NCI-H774 (cell line): Measurements from ENCODE around the gene NKPD1.

ENCODE experiments used
- DNase-seq: peaks from one replicate; lab custom pipeline; 2025; lab: John Stamatoyannopoulos, UW

Gene NKPD1

DNA sequence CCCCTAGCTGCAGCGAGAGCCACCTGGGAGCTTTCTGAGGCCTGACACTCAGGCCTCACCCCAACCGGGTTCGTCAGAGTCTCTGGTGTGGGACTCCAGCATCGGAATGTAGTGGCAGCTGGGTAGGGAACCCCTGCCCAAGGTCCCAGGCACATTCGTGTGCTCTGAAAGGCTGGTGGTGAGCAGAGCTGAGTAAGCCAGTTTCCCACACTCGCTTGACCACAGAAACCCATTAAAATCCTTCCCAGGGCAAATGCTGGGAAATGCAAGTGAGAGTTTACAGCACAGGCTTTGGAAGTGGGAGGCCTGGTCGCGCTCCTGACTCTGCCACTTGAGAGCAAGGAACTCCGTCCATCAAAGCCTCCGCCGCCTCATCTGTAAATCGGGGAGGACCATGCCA, 13.0 kb upstream of the NKPD1 start:
- DNase-seq: no peak

DNA sequence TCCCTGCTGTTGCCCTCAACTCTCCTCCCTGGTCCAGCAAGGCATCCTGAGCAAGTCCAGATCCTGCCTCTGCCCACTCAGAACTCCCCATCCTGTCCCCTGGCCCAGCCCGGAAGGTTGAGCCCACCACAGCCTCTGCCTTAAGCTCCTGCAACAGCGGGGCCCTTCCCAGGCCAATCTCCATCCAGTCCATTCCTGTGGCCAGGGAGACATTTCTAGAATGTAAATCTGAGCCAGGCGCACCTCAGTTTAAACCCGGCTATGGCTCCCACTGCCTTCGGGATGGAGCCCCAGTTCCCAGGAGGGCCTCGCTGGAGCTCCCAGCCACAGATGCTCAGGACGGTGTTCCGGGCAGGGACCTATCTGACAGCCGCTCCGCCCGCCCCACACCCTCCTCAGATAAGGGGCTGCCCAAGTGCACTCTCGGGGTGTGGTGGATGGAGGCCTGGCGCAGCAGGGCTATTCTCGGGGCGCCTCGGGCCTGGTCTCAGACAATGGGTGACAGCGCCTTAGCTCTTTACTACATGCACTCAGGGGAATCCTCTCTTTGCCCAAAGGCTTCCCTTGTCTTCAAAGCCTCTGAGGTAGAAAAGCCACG, 11.9 kb upstream of the NKPD1 start:
- no peak for DNase-seq

DNA sequence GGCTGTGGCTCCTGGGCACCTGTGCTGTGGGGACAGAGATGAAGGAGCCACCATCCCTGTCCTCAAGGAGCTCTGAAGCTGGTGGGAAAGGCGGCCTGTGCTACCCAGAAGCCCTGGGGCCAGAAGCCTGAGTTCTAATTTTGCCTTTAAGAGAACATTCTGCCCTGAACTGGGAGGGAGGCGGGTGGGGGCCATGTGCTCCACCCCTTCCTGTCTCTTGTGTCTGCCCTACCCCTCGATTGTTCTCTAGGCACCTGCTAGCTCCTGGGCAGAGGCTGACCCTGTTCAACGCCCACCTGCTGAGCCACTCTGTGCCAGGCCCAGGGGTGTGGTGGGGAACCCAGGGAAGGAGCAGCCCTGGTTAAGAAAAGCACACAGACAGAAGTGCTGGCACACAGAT, 11.4 kb upstream of the NKPD1 start:
- no peak for DNase-seq

DNA sequence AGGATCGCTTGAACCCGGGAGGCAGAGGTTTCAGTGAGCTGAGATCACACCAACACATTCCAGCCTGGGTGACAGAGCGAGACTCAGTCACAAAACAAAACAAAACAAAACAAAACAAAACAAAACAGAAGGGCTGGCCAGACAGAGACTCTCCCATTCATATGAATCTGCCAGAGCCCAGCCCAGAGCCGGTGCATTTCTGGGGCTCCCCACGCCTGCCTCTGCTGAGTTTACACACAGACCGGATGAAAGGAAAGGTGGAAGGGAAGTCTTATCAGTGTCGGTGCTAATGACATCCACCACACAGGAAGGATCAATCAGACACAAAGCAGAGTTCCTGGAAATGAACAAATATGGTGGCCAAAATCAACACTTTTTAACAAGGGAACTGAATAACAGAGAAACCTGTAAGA, 10.4 kb upstream of the NKPD1 start:
- DNase-seq: no peak

DNA sequence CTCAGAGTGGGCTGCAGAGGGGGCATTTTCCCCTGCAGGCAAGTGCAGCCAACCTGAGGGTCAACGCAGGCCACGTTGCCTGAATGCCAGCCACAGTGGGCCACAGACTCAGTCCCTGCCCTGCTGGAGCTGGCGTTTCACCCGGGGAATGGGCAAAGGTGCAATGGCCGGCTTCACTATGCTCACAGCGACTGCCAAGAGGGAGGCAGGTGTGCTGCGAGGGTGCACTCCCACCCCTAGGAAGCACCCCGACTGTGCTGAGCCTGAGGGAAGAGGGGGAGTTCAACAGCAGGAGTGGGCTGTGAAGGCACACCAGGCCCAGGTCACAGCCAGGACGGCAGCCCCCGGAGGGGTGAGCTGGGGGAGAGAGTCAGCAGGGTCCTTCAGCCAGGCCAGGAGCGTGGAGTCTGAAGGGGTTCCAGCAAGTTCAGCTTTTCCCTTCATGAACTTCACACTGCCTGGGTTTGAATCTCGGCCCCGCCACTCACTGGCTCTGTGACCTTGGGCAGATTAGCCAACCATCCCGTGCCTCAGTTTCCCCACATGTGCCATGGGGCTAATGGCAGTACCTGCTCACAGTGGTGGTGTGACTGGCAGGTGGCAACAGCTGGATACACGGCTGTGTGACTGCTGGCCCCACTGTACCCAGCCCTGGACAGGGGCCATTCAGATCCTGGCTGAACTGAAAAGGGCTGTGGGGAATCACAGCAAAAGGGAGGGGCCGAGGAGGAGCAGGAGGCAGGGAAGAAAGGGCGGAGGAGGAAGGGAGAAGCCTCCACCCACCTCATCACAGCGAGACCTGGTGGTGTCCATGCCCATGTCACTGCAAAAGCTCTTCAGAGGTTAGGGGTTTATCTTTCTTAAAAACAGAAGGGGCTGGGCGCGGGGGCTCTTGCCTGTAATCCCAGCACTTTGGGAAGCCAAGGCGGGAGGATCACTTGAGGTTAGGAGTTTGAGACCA, 9.6 kb upstream of the NKPD1 start:
- no peak for DNase-seq

DNA sequence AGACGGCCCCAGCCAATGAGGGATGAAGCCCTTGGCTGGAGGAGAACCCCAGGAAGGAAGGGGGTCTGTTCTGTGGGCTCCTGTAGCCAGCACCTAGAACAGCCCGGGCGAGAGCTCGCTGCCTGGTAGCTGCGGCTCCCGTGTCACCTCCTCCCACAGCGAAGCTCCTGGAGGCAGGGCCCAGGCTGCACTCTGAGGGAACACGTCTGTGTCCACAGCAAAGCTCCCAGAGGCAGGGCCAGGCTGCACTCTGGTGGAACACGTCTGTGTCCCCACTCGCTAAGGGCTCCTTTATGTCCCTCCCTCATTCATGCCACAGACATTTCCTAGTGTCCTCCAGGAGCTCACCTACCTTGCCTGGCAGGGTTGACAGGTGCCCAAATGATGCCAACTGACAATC, 8.8 kb upstream of the NKPD1 start:
- DNase-seq: no peak

DNA sequence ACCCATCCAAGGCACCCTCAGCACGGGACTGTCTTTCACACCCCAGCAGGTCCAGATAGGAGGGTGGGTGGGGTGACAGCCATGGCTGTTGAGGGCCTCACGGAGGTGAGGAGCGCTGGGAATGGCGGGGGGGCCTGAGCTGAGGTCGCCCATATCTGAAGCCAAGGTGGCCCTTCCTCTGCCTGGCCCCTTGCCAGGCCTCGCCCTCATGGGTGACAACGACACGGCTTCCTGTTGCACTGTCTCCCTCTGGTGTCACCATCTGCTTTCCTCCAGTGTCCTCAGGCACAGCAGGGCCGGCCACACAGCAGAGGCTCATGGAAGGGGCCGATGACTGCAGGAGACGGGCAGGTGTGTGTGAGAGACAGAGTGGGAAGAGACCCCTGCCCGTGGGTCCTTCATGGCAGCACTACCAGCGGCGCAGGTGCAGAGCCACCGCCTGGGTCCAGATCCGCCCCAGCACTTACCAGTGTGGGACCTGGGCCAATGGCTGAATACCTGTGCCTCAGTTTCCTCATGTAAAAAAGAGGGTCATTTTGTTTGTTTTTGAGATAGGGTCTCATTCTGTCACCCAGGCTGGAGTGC, 8.1 kb upstream of the NKPD1 start:
- DNase-seq: no peak

DNA sequence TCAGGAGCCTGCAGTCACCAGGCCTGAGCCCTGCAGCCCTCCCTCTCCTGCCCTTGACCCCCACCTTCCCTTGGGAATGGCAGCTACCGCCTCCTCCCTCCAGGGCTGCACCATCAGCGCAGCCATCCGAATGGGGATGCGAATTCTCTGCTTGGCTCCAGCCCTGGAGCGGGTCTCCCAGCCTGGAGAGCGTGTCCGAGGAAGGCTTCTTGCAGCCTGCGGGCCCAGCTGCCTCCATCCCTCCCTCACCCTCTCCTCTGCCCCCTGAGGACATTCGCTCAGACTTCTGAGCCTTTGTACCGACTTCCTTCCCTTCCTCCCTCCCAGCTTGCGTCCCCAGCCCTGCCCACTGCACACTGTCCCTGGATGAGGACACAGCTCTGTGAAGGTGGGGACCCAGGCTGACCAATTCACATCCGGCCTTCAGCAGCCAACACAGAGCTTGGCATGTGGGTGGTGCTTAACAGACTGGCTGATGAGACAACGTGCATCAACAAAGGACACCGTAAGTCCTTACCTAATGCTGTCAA, 6.0 kb upstream of the NKPD1 start:
- DNase-seq: no peak

DNA sequence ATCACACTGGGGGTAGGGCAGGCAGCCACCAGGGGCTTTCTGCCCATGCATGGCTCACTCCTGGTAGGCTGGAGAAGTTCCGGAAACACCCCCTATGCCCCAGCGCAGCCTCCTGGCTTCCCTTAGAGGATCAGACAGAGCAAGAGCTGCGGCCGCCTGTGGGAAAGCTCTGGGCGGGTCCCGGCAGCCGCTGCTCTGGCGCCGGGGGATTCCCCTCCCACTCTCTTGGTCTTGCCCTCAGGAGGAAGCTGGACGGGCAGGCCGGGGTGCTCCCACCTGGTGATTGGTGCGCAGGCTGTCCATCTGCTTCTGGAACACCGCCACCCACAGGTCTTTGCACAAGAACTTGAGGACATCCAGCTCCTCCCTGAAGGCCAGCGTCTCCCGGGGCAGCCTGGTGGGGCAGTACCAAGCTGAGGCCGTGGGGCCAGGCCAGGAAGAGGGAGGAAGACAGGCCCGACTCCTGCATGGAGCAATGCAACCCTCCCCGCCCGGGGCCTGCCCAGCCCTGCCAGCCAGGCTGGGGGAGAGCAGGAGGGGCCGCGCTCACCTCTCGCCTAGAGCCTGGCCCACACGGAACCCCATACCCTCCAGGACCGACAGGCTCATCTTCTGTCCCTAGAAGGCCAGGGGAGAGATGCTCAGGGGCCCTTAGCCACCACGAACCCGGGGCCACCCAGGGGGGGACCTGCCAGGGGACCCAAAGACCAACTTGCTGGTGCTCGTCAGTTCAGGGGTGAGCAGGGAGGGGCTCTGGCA, 4.0 kb upstream of the NKPD1 start:
- DNase-seq: no peak

DNA sequence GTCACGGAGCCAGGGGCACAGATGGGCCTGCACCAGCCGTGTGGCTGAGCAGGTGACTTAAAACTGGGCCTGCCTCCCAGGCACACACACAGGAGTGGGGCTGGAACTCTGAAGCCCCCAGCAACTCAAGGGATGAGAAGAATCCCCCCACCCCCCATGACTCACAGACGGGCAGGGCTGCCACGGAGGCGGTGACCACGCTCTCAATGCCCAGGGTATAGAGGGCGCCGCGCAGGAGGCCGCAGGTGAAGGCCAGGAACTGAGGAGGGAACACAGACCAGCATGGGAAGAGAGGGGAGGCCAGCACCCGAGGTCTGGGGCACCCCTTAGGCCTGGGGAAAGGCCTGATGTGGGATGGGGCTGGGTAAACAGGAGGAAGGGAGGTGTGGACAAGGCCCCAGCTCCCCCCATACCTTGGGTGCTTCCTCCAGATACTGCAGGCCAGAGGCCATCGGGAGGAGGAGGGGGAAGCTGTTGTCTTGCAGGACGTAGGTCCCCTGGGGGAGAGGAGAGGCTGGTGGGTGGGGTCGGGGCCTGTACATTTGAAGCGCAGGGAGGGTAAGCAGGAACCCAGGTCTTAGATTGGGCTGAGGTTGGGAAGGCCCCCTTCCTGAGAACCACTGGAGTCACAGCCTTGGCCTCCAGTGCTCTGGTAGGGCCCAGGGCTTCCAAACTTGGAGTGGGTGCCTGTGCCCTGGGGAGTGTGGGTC, 3.1 kb upstream of the NKPD1 start:
- no peak for DNase-seq

DNA sequence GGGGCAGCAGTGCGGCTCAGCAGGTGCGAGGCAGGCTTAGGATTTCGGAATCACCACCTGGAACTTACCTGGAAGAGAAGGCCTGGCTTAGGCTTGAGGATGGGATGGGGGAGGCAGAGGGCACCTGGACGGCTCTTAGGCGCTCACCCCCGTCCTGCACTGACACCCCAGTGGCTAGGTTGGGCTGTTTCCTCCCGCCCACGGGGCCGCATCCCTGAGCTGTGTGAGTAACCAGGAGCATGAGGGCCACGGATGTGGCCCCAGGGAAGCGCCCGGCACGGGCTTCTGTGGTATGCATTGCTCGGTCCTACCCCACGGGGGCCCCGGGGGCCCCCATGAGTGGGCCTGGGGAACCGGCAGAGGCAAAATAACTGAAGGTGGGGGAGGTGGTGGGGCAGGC, 2.4 kb upstream of the NKPD1 start:
- DNase-seq: no peak

DNA sequence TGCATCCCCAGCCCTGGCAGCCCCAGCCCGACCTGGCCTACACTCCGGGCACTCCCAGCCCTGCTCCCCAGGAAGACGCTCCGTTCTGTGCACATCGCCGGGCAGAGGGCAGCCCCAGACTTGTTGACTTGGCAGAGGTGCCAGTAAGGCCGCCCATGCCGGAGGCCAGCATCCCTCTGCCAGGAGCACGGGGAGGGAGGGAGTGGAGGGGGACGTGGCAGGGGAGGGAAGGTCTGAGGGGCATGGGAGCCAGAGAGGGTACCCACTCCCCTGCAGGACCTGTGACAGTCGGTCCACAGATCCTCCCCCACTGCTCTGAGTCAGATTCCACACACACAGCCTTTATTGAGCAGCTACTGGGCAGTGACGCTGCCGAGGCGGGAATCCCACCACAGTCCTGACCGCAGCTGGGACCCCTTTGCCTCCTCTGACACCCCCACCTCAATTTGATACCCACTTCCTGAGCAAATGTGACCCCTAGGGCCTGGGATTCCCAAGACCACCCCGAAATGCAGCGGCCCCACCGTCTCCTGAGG, 1.9 kb upstream of the NKPD1 start:
- DNase-seq: no peak

DNA sequence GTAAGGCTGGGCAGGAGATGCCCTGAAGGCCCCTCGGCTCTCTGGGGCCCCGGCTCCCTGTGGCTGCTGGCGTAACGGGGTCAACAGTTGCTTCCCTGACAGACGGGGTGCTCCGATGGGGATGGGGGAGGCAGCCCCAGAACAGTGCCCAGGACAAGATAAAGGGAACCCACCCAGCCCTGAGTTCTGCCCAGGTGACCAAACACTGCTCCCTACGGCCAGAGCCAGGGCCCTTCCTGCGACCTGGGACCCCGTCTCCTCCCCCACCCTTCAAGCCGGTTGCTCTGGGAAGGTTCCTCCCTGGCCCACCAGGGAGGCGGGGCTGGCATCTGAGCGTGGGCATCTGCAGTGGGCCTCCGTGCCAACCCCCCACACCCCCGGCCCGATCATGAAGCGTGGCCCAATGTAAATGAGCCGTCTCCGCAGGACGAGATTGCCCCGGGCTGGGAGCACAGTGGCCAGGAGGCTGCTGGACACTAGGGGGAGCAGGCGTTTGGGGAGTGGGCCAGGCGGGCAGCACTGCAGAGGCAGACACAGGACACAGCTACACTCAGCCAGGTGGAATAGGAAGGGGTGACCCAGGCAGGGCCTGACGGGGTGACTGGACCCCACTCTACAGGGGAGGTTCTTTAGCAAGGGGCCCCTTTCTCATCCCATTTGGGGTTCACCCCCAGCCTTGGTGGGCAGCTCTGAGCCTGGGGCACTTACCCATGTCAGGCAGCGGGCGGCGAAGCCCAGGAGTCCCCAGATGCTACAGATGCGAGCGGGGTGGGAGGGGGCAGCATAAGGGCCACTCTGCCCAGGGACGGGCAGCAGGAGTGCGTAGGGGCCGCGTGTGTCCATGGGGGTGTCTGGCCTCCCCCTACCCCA, 1.2 kb upstream of the NKPD1 start:
- DNase-seq: no peak

DNA sequence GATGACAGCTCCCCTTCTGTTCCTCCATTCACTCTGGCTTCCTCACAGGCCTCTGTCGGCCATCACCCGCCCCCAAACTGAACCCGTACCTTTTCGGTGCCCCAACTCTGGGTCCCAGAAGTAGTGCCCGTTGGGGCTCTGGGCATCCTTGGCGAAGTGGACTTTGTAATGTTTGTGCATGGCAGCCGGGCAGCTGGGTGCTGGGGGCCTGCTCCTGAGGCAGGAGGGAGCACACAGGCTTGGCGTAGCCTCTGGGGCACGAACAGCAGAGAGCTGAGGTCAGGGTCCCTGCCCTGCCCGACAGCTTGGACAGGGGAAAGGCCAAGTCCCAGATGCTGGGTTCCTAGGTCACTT, 834 bp downstream of the NKPD1 start:
- no peak for DNase-seq

DNA sequence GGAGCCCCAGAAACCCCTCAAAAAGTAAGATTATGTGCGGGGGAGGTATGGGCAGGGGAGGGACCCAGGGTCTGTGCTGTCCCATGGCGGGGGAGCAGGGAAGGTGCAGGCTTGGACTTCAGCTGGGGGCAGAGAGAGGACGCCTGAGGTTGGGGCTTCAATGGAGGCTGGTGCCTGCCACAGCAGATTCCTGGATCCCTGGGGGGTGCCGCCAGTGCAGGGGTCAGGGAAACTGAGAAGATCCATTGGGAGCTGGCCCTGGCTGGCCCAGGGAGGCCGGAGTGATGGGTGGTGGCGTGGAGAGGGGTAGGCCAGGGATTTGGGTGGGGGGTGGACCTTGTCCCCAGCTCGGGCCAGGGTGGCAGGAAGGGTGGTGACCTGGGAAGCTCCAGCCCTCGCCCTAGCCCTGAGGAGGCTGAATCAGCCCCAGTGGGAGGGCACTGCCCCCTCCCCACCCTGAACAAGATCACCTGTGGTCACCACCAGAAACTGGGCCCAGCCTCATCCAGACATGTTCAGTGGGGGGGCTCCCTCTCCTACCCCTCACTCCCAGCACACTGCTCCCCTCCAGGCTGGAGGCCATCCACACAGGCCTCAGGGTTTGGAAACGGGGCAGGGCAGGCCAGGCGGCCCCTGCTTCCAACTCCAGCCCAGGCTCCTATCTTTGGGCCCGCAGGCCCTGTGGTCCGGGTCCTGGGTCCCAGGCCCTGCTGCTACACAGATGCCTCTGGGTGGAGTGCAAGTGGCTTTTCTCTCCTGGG, 1.4 kb downstream of the NKPD1 start:
- DNase-seq: no peak

DNA sequence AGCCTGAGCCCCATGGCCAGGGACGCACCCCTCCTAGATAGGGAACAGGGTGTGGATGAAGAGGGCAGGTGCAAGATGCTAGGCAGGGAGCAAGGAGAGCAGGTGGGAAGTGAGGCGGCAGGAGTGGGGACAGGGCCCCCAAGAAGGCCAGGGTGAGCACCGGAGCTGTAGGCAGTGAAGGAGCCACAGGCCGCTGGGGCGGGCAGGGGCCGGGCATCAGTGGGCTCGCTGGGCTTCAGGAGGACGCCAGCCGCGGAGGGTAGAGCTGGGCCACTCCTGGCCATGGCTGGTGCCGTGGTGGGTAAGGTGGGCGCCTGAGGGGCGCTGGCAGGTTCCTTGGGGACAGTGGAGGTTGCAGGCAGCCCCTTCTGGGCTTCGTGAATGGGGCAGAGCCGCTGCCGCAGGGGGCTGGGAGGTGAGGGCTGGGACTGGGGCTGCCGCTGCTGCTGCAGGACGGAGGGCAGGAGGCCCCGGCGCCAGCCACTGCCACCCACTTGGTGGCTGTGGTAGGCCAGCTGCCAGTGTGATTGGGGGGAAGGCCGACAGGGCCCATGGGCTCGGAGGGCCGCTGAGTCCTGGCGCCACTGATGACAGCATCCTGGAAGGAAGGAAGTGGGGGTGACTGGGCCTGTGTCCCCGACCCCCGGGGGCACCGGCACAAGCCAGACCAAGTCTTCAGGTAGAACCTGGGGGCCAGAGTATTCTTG, 2.1 kb downstream of the NKPD1 start:
- no peak for DNase-seq

DNA sequence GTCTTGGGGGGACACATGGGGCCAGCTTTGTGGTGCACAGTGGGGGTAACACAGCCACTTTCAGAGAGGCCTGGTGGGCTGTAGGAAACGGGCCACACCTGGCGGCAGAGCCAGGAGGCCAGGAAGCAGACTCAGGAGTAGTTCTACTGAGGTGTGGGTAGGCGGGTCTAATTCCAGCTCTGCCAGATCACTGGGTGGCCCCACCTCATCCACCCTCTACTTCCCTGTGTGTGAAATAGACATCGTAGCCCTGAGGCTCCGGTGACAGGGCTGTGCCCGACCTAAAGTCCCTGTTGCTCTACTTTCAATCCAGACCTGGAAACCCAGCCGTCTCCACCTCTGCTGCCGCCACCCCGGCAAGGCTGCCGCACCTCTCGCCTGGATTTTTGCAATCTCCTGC, 4.0 kb downstream of the NKPD1 start:
- no peak for DNase-seq

DNA sequence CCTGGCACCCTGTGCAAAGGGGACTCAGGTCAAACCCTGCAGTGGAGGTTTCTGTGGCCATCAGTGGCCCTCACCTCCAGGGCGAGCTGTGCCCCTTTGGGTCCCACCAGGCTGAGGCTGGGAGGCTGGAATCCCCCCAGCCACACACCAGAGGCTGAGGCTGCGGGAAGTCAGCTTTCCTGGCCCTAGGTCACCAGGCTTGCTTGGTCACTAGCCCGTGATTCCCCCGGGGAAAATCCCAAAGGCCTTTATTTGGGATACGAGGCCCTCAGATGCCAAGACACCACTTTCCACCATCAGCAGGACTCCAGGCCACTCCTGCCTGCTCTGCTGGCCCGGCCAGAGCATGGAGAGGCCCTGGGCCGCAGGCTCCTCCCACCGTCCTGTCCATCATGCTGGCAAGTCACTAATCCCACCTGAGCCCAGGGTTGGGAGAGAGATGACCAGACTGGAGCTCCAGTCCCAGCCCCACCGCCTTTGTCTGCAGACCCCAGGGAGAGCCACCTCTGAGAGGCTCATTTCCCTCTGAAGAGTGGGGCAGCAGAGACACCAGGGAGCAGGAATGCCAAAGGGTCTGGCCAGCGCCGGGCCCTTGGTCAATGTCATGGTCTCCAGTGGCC, 4.7 kb downstream of the NKPD1 start:
- no peak for DNase-seq
